ENCODE data around the gene ZBTB8B. TPM values are rescaled to one million over a fixed set of nuclear protein-coding genes. Genes with fewer than 3 reads are reported as not detected.

The ZBTB8B gene
- polyA plus RNA-seq, 1 experiment: not detected

DNA sequence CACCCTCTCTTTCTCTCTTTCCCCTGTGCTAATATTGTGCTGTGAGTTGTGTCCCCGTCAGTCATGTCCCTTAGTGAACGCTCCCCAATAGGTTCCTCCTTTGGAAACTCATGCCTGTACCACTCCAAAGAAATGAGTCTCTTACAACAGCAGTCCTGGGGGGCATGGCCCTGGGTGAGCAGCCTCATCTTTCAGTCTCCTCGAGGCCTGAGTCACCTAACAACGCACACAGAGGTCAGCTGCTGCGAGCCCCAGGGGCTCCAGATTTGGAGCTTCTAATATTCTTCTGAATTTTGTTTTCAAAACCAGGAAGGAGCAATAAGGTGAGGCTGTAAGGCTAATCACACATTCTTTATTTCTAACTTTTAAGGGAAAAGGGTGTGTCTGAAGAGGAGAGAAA is 43.9 kb downstream of the ZBTB8B start:
- ChIA-PET CTCF (interaction anchor here (0.8 to 2.5 kb wide), 2 partner anchors 11 to 364 kb away, joined by 3 to 12 read pairs; no protein-coding TSS in a partner anchor), POLR2A (no interaction called here)
- Histone ChIP-seq H3K27me3 (ENCODE audit: control insufficient read depth, insufficient read depth, low read length) (no peaks in the 10 kb centered on the region; the same call in 1 of the 2 replicates), H3K4me3 (ENCODE audit: low read depth, low read length) (no peak overlapping the region), H3K36me3 (ENCODE audit: control insufficient read depth, insufficient read depth, low read length) (no peaks in the 10 kb centered on the region)
- TF ChIP-seq, protein P1, sequence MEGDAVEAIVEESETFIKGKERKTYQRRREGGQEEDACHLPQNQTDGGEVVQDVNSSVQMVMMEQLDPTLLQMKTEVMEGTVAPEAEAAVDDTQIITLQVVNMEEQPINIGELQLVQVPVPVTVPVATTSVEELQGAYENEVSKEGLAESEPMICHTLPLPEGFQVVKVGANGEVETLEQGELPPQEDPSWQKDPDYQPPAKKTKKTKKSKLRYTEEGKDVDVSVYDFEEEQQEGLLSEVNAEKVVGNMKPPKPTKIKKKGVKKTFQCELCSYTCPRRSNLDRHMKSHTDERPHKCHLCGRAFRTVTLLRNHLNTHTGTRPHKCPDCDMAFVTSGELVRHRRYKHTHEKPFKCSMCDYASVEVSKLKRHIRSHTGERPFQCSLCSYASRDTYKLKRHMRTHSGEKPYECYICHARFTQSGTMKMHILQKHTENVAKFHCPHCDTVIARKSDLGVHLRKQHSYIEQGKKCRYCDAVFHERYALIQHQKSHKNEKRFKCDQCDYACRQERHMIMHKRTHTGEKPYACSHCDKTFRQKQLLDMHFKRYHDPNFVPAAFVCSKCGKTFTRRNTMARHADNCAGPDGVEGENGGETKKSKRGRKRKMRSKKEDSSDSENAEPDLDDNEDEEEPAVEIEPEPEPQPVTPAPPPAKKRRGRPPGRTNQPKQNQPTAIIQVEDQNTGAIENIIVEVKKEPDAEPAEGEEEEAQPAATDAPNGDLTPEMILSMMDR (IDR thresholded peaks at IDR 0.05; ENCODE audit: insufficient read depth, low read depth, low read length): no peak
- no peak for DNase-seq (ENCODE audit: low read depth)

DNA sequence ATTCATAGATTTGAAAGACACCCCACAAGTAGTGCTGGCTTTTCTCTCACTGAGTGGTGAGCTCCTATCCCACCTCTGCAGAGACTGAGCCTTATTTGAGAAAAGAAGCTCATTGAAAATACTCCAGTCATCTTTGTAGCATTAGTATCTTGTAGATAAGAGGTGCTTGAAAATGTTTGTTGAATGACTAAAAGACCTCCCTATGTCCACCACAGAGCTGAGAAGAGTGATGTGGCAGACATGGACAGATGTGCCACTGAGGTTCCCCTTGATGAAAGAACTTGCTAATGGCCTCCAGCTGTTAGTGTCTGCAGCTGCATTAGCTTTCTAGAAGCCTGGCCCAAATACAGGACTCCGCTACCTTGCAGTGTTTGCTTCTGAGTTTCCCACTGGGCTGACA is 45.1 kb downstream of the ZBTB8B start:
- TF ChIP-seq, protein P1 (IDR thresholded peaks at IDR 0.05; ENCODE audit: insufficient read depth, low read depth, low read length): no peak
- Histone ChIP-seq H3K36me3 (ENCODE audit: control insufficient read depth, insufficient read depth, low read length) (no peaks in the 10 kb centered on the region), H3K27me3 (ENCODE audit: control insufficient read depth, insufficient read depth, low read length) (no peaks in the 10 kb centered on the region; the same call in 1 of the 2 replicates), H3K4me3 (ENCODE audit: low read depth, low read length) (no peak overlapping the region)
- ChIA-PET CTCF (interaction anchor here (1.5 to 2.5 kb wide), 2 partner anchors 10 to 15 kb away, joined by 4 to 12 read pairs; no protein-coding TSS in a partner anchor), POLR2A (no interaction called here)
- no peak for DNase-seq (ENCODE audit: low read depth)

Other genes starting within 250 kb of the ZBTB8B start
- 29.4 and 37.8 TPM in 2 replicates for gene TMEM234, start 242.7 kb upstream of the ZBTB8B start, polyA plus RNA-seq (2011; rRNA removed)
- 412 and 478 TPM in 2 replicates for gene EIF3I, start 242.7 kb upstream of the ZBTB8B start, polyA plus RNA-seq (2011; rRNA removed)
- 3.3 and 3.5 TPM in 2 replicates for gene FAM167B, start 217.8 kb upstream of the ZBTB8B start, polyA plus RNA-seq (2011; rRNA removed)
- gene LCK, start 213.8 kb upstream of the ZBTB8B start, polyA plus RNA-seq (2011; rRNA removed): 0.05 and 0.11 TPM in 2 replicates
- 155 and 185 TPM in 2 replicates for gene HDAC1, start 173.0 kb upstream of the ZBTB8B start, polyA plus RNA-seq (2011; rRNA removed)
- 41.3 and 52.0 TPM in 2 replicates for gene MARCKSL1, start 128.8 kb upstream of the ZBTB8B start, polyA plus RNA-seq (2011; rRNA removed)
- gene FAM229A, start 102.6 kb upstream of the ZBTB8B start, polyA plus RNA-seq (2011; rRNA removed): 1.3 and 2.4 TPM in 2 replicates
- gene TSSK3, start 102.5 kb upstream of the ZBTB8B start, polyA plus RNA-seq (2011; rRNA removed): 0.39 and 0.42 TPM in 2 replicates
- 53.6 and 74.1 TPM in 2 replicates for gene BSDC1, start 70.6 kb upstream of the ZBTB8B start, polyA plus RNA-seq (2011; rRNA removed)
- 3.7 and 5.4 TPM in 2 replicates for gene ZBTB8A, start 74.4 kb downstream of the ZBTB8B start, polyA plus RNA-seq (2011; rRNA removed)
- gene ZBTB8OS, start 185.5 kb downstream of the ZBTB8B start, polyA plus RNA-seq (2011; rRNA removed): 21.1 and 50.9 TPM in 2 replicates
- gene RBBP4, start 186.1 kb downstream of the ZBTB8B start, polyA plus RNA-seq (2011; rRNA removed): 67.0 and 102 TPM in 2 replicates
- gene SYNC, start 237.7 kb downstream of the ZBTB8B start, polyA plus RNA-seq (2011; rRNA removed): 57.3 and 60.5 TPM in 2 replicates